IMR-90 (cell line): ENCODE data around the gene DNM2. TPM values are rescaled to one million over a fixed set of nuclear protein-coding genes. Genes with fewer than 3 reads are reported as not detected.

Experiments
- ATAC-seq: fragments of 200-7000 bp; cut with Tn5 transposase; 2 replicates; pipeline ENCODE4 v1.9.1; 2020; ENCODE audit warnings: low read depth, mild to moderate bottlenecking, moderate library complexity
- BruUV-seq: library from RNA; stranded (reverse); fragments of 400-500 nt; replicated peaks from 2 replicates; lab custom pipeline; 2021; lab: Mats Ljungman, UMichigan
- CTCF ChIA-PET: fragments of 300-600 bp; formaldehyde crosslinking; extraction: SDS; loops from one replicate; lab custom pipeline; 2021; ENCODE audit warnings: antibody characterized with exemption; lab: Yijun Ruan, JAX
- POLR2A ChIA-PET: fragments of 300-600 bp; sonication (Branson Sonifier 250); formaldehyde crosslinking; loops from one replicate; lab custom pipeline; 2022; ENCODE audit warnings: antibody characterized with exemption; ENCODE audit not compliant: unreplicated experiment; lab: Charles Lee
- DNase-seq: peaks from one replicate; pipeline ENCODE4 v3.0.0; 2013
- H2AFZ ChIP-seq: replicated peaks from 2 replicates; pipeline ENCODE3; 2013; ENCODE audit warnings: low read length, mild to moderate bottlenecking; ENCODE audit not compliant: poor library complexity
- H2AK5ac ChIP-seq: 2 replicates; pipeline ENCODE4 v1.6.1; 2013; ENCODE audit warnings: low read depth, low read length, inconsistent platforms
- H2AK9ac ChIP-seq: replicated peaks from 2 replicates; pipeline ENCODE3; 2013; ENCODE audit warnings: mild to moderate bottlenecking, low read depth, low read length, moderate library complexity; ENCODE audit not compliant: poor library complexity
- H2BK120ac ChIP-seq: 2 replicates; pipeline ENCODE4 v1.6.1; 2013; ENCODE audit warnings: low read depth, low read length, inconsistent platforms
- H2BK15ac ChIP-seq: 3 replicates; pipeline ENCODE4 v1.6.1; 2013; ENCODE audit warnings: low read depth, low read length, inconsistent platforms
- H2BK20ac ChIP-seq: 2 replicates; pipeline ENCODE4 v1.6.1; 2013; ENCODE audit warnings: low read depth, mild to moderate bottlenecking, inconsistent platforms, low read length, moderate library complexity
- H2BK5ac ChIP-seq: 2 replicates; pipeline ENCODE4 v1.6.1; 2013; ENCODE audit warnings: mild to moderate bottlenecking, low read depth, low read length, inconsistent platforms; ENCODE audit not compliant: poor library complexity, severe bottlenecking
- H3K14ac ChIP-seq: replicated peaks from 2 replicates; pipeline ENCODE4 v1.6.1; 2013; ENCODE audit warnings: low read depth, low read length, inconsistent platforms
- H3K18ac ChIP-seq: 2 replicates; pipeline ENCODE4 v1.6.1; 2013; ENCODE audit warnings: low read depth, low read length, control low read depth
- H3K23ac ChIP-seq: 2 replicates; pipeline ENCODE4 v1.6.1; 2013; ENCODE audit warnings: low read depth, low read length, inconsistent platforms
- H3K27ac ChIP-seq: 2 replicates; pipeline ENCODE4 v1.5.1; 2013; ENCODE audit warnings: mild to moderate bottlenecking, control low read depth, low read length; ENCODE audit not compliant: insufficient read depth
- H3K27me3 ChIP-seq: 2 replicates; pipeline ENCODE4 v1.6.1; 2013; ENCODE audit warnings: low read length; ENCODE audit not compliant: control insufficient read depth, insufficient read depth
- H3K36me3 ChIP-seq: 2 replicates; pipeline ENCODE4 v1.6.1; 2013; ENCODE audit warnings: low read length, mixed read lengths; ENCODE audit not compliant: control insufficient read depth, insufficient read depth
- H3K4ac ChIP-seq: 2 replicates; pipeline ENCODE4 v1.6.1; 2013; ENCODE audit warnings: low read depth, low read length, inconsistent platforms
- H3K4me1 ChIP-seq: 2 replicates; pipeline ENCODE4 v1.6.1; 2013; ENCODE audit warnings: low read length, mixed read lengths; ENCODE audit not compliant: control insufficient read depth, insufficient read depth
- H3K4me2 ChIP-seq: 2 replicates; pipeline ENCODE4 v1.6.1; 2013; ENCODE audit warnings: low read depth, mild to moderate bottlenecking, control low read depth, low read length, moderate library complexity
- H3K4me3 ChIP-seq: 2 replicates; pipeline ENCODE4 v1.5.1; 2013; ENCODE audit warnings: low read depth, mild to moderate bottlenecking, control low read depth, low read length, moderate library complexity; ENCODE audit not compliant: insufficient read depth
- H3K56ac ChIP-seq: 2 replicates; pipeline ENCODE4 v1.6.1; 2013; ENCODE audit warnings: low read length, inconsistent platforms; ENCODE audit not compliant: insufficient read depth; ENCODE audit errors: extremely low read depth
- H3K79me1 ChIP-seq, 2 experiments: 2 replicates each; pipeline ENCODE4 v1.6.1; 2013; ENCODE audit warnings: low read length in 2 of 2, inconsistent platforms in 1 of 2, low read depth in 1 of 2
- H3K9ac ChIP-seq: 2 replicates; pipeline ENCODE4 v1.6.1; 2013; ENCODE audit warnings: low read depth, low read length, control low read depth
- H3K9me1 ChIP-seq: 2 replicates; pipeline ENCODE4 v1.6.1; 2013; ENCODE audit warnings: low read length, inconsistent platforms; ENCODE audit not compliant: insufficient read depth
- H3K9me3 ChIP-seq: 2 replicates; pipeline ENCODE4 v1.6.1; 2013; ENCODE audit warnings: low read length; ENCODE audit not compliant: control insufficient read depth, insufficient read depth
- H4K20me1 ChIP-seq: 2 replicates; pipeline ENCODE4 v1.6.1; 2013; ENCODE audit warnings: low read length, inconsistent platforms; ENCODE audit not compliant: insufficient read depth
- H4K5ac ChIP-seq: 2 replicates; pipeline ENCODE4 v1.6.1; 2013; ENCODE audit warnings: mild to moderate bottlenecking, low read depth, low read length, control low read depth
- H4K8ac ChIP-seq, 2 experiments: 2 replicates each; pipeline ENCODE4 v1.6.1; 2013; ENCODE audit warnings: low read depth in 2 of 2, low read length in 2 of 2, control low read depth in 1 of 2, inconsistent platforms in 1 of 2
- H4K91ac ChIP-seq: 2 replicates; pipeline ENCODE4 v1.6.1; 2013; ENCODE audit warnings: low read depth, low read length, inconsistent platforms; ENCODE audit not compliant: insufficient read depth
- CEBPB ChIP-seq: IDR thresholded peaks from 2 replicates; pipeline ENCODE4 v1.6.1; 2012; ENCODE audit warnings: low read depth, low read length, improper control_type of control experiment
- FOS ChIP-seq: fragments of 150-350 bp; IDR thresholded peaks from 2 replicates; pipeline ENCODE4 v1.6.1; 2016; ENCODE audit warnings: low read depth, low read length
- POLR2A ChIP-seq: IDR thresholded peaks from 2 replicates; pipeline ENCODE4 v1.6.1; 2012; ENCODE audit warnings: mild to moderate bottlenecking, low read depth, low read length
- SMC3 ChIP-seq: fragments of 150-350 bp; IDR thresholded peaks from 2 replicates; pipeline ENCODE4 v1.6.1; 2016; ENCODE audit warnings: low read depth, mild to moderate bottlenecking, antibody characterized with exemption, low read length, moderate library complexity
- USF2 ChIP-seq: fragments of 150-350 bp; IDR thresholded peaks from 2 replicates; pipeline ENCODE4 v1.6.1; 2017; ENCODE audit warnings: mild to moderate bottlenecking, antibody characterized with exemption, low read length, low read depth
- WGBS, 2 experiments: methylation state at CpG; one replicate each; pipeline versions ENCODE4 v1.1.5 to v1.1.7; 2013; ENCODE audit warnings: missing lambda C conversion rate in 2 of 2; ENCODE audit not compliant: insufficient read length in 1 of 2; ENCODE audit errors: extremely low coverage in 2 of 2; 5-methylcytosine and 5-hydroxymethylcytosine counted together
- dilution Hi-C: fragments of 300-500 bp; cut with HindIII; formaldehyde crosslinking; loops from one replicate; pipeline ENCODE4 v1.14.3; 2018; ENCODE audit warnings: low sequenced_read_pairs; ENCODE audit not compliant: unreplicated experiment
- in situ Hi-C: fragments of 300-500 bp; cut with MboI; formaldehyde crosslinking; loops from 3 replicates; pipeline ENCODE4 v1.14.3; 2019; ENCODE audit warnings: low sequenced_read_pairs, inconsistent platforms, mixed read lengths
- intact Hi-C: fragments of 100-400 bp; cut with micrococcal nuclease; formaldehyde crosslinking; loops from 2 replicates; pipeline ENCODE4 v1.10.0; 2022
- polyA plus RNA-seq, 3 experiments: library from polyadenylated mRNA; depleted of rRNA; stranded (reverse); fragments of >200 nt; gene quantifications; 2 replicates each; pipeline ENCODE4 v1.2.3, GENCODE V29; 2012; ENCODE audit warnings: low replicate concordance in 1 of 3
- total RNA-seq: library from RNA; depleted of rRNA; stranded (reverse); fragments of >200 nt; gene quantifications from 2 replicates; pipeline ENCODE4 v1.2.3, GENCODE V29; 2012

Gene DNM2
- total and polyA plus RNA-seq, 2 of the 4 experiments (the other 2 are of a cell fraction) = 55.6 to 74.2 TPM

- no peak overlapping the region for H3K56ac ChIP-seq
- H3K27ac ChIP-seq = no peak overlapping the region
- no peak overlapping the region for H2AK9ac ChIP-seq
- no peak overlapping the region for H3K4ac ChIP-seq
- H4K20me1 ChIP-seq = peaks cover 87% of the 10 kb centered on the region
- H3K27me3 ChIP-seq = no peaks in the 10 kb centered on the region
- BruUV-seq = no TSS peak
- H2BK20ac ChIP-seq = no peak overlapping the region
- no peak overlapping the region for H3K18ac ChIP-seq
- ATAC-seq (no peak), DNase-seq (peak; percentile 37)
- no peak overlapping the region for H3K4me3 ChIP-seq
- no peaks in the 10 kb centered on the region for H3K9me3 ChIP-seq
- TF ChIP-seq FOS = no peak
- no peak for TF ChIP-seq POLR2A
- TF ChIP-seq USF2 = no peak
- peak; percentile 45; the same call in 1 of the 2 replicates for TF ChIP-seq CEBPB
- no peak for TF ChIP-seq SMC3
- H2BK5ac ChIP-seq = no peak overlapping the region
- no peak overlapping the region for H4K5ac ChIP-seq
- no peak overlapping the region for H3K14ac ChIP-seq
- in situ Hi-C loops = no loop called here
- H2BK15ac ChIP-seq = no peak overlapping the region
- POLR2A ChIA-PET = no interaction called here
- H3K9ac ChIP-seq = no peak overlapping the region
- no peak overlapping the region for H4K91ac ChIP-seq
- no peak overlapping the region for H4K8ac ChIP-seq
- H2BK120ac ChIP-seq = no peak overlapping the region
- no peak overlapping the region for H2AFZ ChIP-seq
- peaks cover 67% of the 10 kb centered on the region for H3K36me3 ChIP-seq
- WGBS, 2 experiments = 100% methylated on average over 2 of the region's 7 CpGs; no CpG with 5 or more reads in 1 of the 2 experiments
- intact Hi-C loops = loop anchor here (10.0 kb wide), 1 partner anchor 286 kb away; the partner anchor contains the start of gene CDC37
- H3K4me2 ChIP-seq = no peak overlapping the region
- H3K9me1 ChIP-seq = peaks cover 19% of the 10 kb centered on the region
- dilution Hi-C loops = no loop called here
- H3K79me1 ChIP-seq = peaks cover 15 to 60% of the 10 kb centered on the region in 2 experiments
- H2AK5ac ChIP-seq = no peak overlapping the region
- H3K4me1 ChIP-seq = no peaks in the 10 kb centered on the region
- H3K23ac ChIP-seq = no peak overlapping the region
- CTCF ChIA-PET = no interaction called here
Measured at GRCh38 chr19:10690341-10690781, 27.5 kb upstream of the DNM2 start.
